HepG2 (cell line): Measurements from ENCODE around the gene ZPR1. TPM values are rescaled to one million over a fixed set of nuclear protein-coding genes. Genes with fewer than 3 reads are reported as not detected.
"Not testable (repeated sequence)": the region's sequence is repeated elsewhere in the genome, so short reads cannot be mapped to it uniquely, and the experiment has no call there.

ENCODE experiments used
- ATAC-seq: fragments of 200-7000 bp; cut with Tn5 transposase; 3 replicates; pipeline ENCODE4 v1.9.1; 2020; ENCODE audit warnings: mild to moderate bottlenecking, moderate library complexity
- BruUV-seq: library from RNA; stranded (reverse); fragments of 400-500 nt; replicated peaks from 2 replicates; lab custom pipeline; 2021; lab: Mats Ljungman, UMichigan
- CTCF ChIA-PET: fragments of 300-600 bp; formaldehyde crosslinking; extraction: SDS; loops from one replicate; lab custom pipeline; 2021; ENCODE audit warnings: low total read pairs, inconsistent platforms, low intra/inter-chr PET ratio; lab: Yijun Ruan, JAX
- POLR2A ChIA-PET: fragments of 350-600 bp; sonication (Branson Sonifier 250); formaldehyde crosslinking; loops from one replicate; lab custom pipeline; 2020; ENCODE audit warnings: antibody characterized with exemption, inconsistent platforms; lab: Yijun Ruan, JAX
- DNase-seq: peaks from one replicate; pipeline ENCODE4 v3.0.0-alpha.2; 2015; ENCODE audit warnings: low spot score
- FAIRE-seq: peaks from 3 replicates; lab custom pipeline; 2011; peaks lifted over from hg19 to GRCh38; lab: Jason Lieb, UNC
- H2AFZ ChIP-seq: one replicate; pipeline ENCODE4 v1.6.1; 2011; ENCODE audit warnings: low read length, inconsistent platforms
- H3K27ac ChIP-seq: fragments of 300-600 bp; 3 replicates; pipeline ENCODE4 v1.8.0; 2011; ENCODE audit warnings: mixed run types, mild to moderate bottlenecking, mixed read lengths, low read length, inconsistent platforms; ENCODE audit not compliant: insufficient read depth; ENCODE audit errors: extremely low read length
- H3K27me3 ChIP-seq, 2 experiments: fragments of 200-600 bp in 1 of 2; 2 replicates in 1 of 2; 3 replicates in 1 of 2; pipeline versions ENCODE4 v1.6.0 to v1.8.0; 2011; ENCODE audit warnings: low read length in 2 of 2, mild to moderate bottlenecking in 2 of 2, moderate library complexity in 2 of 2, inconsistent platforms in 1 of 2; ENCODE audit not compliant: insufficient read depth in 2 of 2, control insufficient read depth in 1 of 2
- H3K36me3 ChIP-seq, 2 experiments: fragments of 200-600 bp in 1 of 2; replicated peaks in 1 of 2; 2 replicates in 1 of 2; 3 replicates in 1 of 2; pipeline versions ENCODE4 v1.5.1 to v1.8.0; 2011; ENCODE audit warnings: low read length in 2 of 2, inconsistent platforms in 1 of 2; ENCODE audit not compliant: insufficient read depth in 2 of 2, control insufficient read depth in 1 of 2
- H3K4me1 ChIP-seq: 2 replicates; pipeline ENCODE4 v1.5.1; 2012; ENCODE audit warnings: low read length, inconsistent platforms; ENCODE audit not compliant: insufficient read depth
- H3K4me2 ChIP-seq: 2 replicates; pipeline ENCODE4 v1.6.0; 2011; ENCODE audit warnings: low read depth, low read length, inconsistent platforms
- H3K4me3 ChIP-seq, 3 experiments: fragments of 200-600 bp in 1 of 3; sonication (generic), shearing (Covaris generic) in 1 of 3; replicated peaks in 1 of 3; 2 replicates each; pipeline ENCODE4 v1.5.1; 2011 to 2016; ENCODE audit warnings: low read length in 3 of 3, inconsistent platforms in 2 of 3, low read depth in 2 of 3, mild to moderate bottlenecking in 2 of 3, control low read depth in 1 of 3, mixed read lengths in 1 of 3; ENCODE audit not compliant: insufficient read depth in 1 of 3
- H3K79me2 ChIP-seq: one replicate; pipeline ENCODE4 v1.6.1; 2011; ENCODE audit warnings: low read length, inconsistent platforms; ENCODE audit not compliant: insufficient read depth
- H3K9ac ChIP-seq: 2 replicates; pipeline ENCODE4 v1.6.0; 2011; ENCODE audit warnings: mild to moderate bottlenecking, low read depth, low read length, inconsistent platforms; ENCODE audit not compliant: insufficient read depth
- H3K9me3 ChIP-seq: 2 replicates; pipeline ENCODE4 v1.5.1; 2012; ENCODE audit warnings: mild to moderate bottlenecking, low read length
- H4K20me1 ChIP-seq: 2 replicates; pipeline ENCODE4 v1.6.0; 2011; ENCODE audit warnings: inconsistent platforms, mild to moderate bottlenecking, low read length, moderate library complexity; ENCODE audit not compliant: insufficient read depth
- AGO1 ChIP-seq: fragments of 200-400 bp; formaldehyde crosslinking; IDR thresholded peaks from 2 replicates; pipeline ENCODE4 v1.6.1; 2017; ENCODE audit warnings: mild to moderate bottlenecking, low read depth, low read length, moderate library complexity; ENCODE audit not compliant: poor library complexity, severe bottlenecking
- AGO2 ChIP-seq: fragments of 200-400 bp; formaldehyde crosslinking; optimal IDR thresholded peaks from 2 replicates; pipeline ENCODE3; 2017; ENCODE audit warnings: mild to moderate bottlenecking, low read depth, low read length, moderate library complexity
- ATF7 ChIP-seq, 2 experiments: fragments of 450-650 bp in 1 of 2; sonication (generic) in 1 of 2; formaldehyde crosslinking in 1 of 2; IDR thresholded peaks; 2 replicates each; pipeline versions ENCODE4 v1.4.0 to v1.6.1; 2016 to 2020; ENCODE audit warnings: antibody characterized with exemption in 1 of 2, mild to moderate bottlenecking in 1 of 2, missing genetic modification reagents in 1 of 2
- FIP1L1 ChIP-seq: fragments of 200-400 bp; formaldehyde crosslinking; IDR thresholded peaks from 2 replicates; pipeline ENCODE4 v1.6.1; 2018; ENCODE audit warnings: low read depth, mild to moderate bottlenecking, low read length, moderate library complexity, borderline replicate concordance; ENCODE audit not compliant: insufficient read depth
- FOXC1 ChIP-seq: sonication (generic); formaldehyde crosslinking; IDR thresholded peaks from 2 replicates; pipeline ENCODE4 v1.8.0; 2022; ENCODE audit warnings: mild to moderate bottlenecking, missing genetic modification reagents, borderline replicate concordance
- HNRNPL ChIP-seq: fragments of 200-400 bp; formaldehyde crosslinking; IDR thresholded peaks from 2 replicates; pipeline ENCODE4 v1.6.1; 2017; ENCODE audit warnings: mild to moderate bottlenecking, low read depth, low read length
- HOXA3 ChIP-seq: sonication (generic); formaldehyde crosslinking; IDR thresholded peaks from 2 replicates; pipeline ENCODE4 v1.5.0; 2020; ENCODE audit warnings: missing genetic modification reagents
- IRX3 ChIP-seq: sonication (generic); formaldehyde crosslinking; IDR thresholded peaks from 2 replicates; pipeline ENCODE4 v1.8.1; 2023; ENCODE audit warnings: mild to moderate bottlenecking, low read depth, missing genetic modification reagents, borderline replicate concordance
- PAF1 ChIP-seq: IDR thresholded peaks from 2 replicates; pipeline ENCODE4 v1.6.1; 2016; ENCODE audit warnings: missing genetic modification reagents, missing compliant biosample characterization
- POLR2G ChIP-seq: fragments of 200-400 bp; formaldehyde crosslinking; IDR thresholded peaks from 2 replicates; pipeline ENCODE4 v1.6.1; 2018; ENCODE audit warnings: mild to moderate bottlenecking, low read depth, low read length, moderate library complexity
- RBFOX2 ChIP-seq: fragments of 200-400 bp; formaldehyde crosslinking; IDR thresholded peaks from 2 replicates; pipeline ENCODE4 v1.6.1; 2017; ENCODE audit warnings: low read depth, mild to moderate bottlenecking, low read length
- SP140L ChIP-seq: sonication (generic); formaldehyde crosslinking; IDR thresholded peaks from 2 replicates; pipeline ENCODE4 v1.4.0; 2020; ENCODE audit warnings: missing genetic modification reagents, borderline replicate concordance
- SSRP1 ChIP-seq: IDR thresholded peaks from 2 replicates; pipeline ENCODE4 v1.6.1; 2016; ENCODE audit warnings: control low read depth
- TFDP1 ChIP-seq: IDR thresholded peaks from 2 replicates; pipeline ENCODE4 v1.6.1; 2016; ENCODE audit warnings: missing compliant biosample characterization, missing genetic modification reagents, borderline replicate concordance
- ZBTB38 ChIP-seq: sonication (generic); formaldehyde crosslinking; IDR thresholded peaks from 2 replicates; pipeline ENCODE4 v1.5.1; 2020; ENCODE audit warnings: mild to moderate bottlenecking, missing genetic modification reagents
- ZC3H13 ChIP-seq: sonication (generic); formaldehyde crosslinking; IDR thresholded peaks from 2 replicates; pipeline ENCODE4 v1.8.1; 2023; ENCODE audit warnings: mild to moderate bottlenecking, missing genetic modification reagents, moderate library complexity
- ZC3H4 ChIP-seq: sonication (generic); formaldehyde crosslinking; IDR thresholded peaks from 2 replicates; pipeline ENCODE4 v1.4.0; 2020; ENCODE audit warnings: missing genetic modification reagents, borderline replicate concordance
- ZFP82 ChIP-seq: sonication (generic); formaldehyde crosslinking; IDR thresholded peaks from 2 replicates; pipeline ENCODE4 v1.5.1; 2020; ENCODE audit warnings: mild to moderate bottlenecking, missing genetic modification reagents, borderline replicate concordance
- ZNF205 ChIP-seq: IDR thresholded peaks from 2 replicates; pipeline ENCODE4 v1.6.1; 2018; ENCODE audit warnings: missing biosample characterization, missing genetic modification reagents
- ZNF234 ChIP-seq: sonication (generic); formaldehyde crosslinking; conservative IDR thresholded peaks from 2 replicates; pipeline ENCODE4 v1.5.1; 2020; ENCODE audit warnings: mild to moderate bottlenecking, missing genetic modification reagents
- ZNF362 ChIP-seq: sonication (generic); formaldehyde crosslinking; IDR thresholded peaks from 2 replicates; pipeline ENCODE4 v1.4.0; 2020; ENCODE audit warnings: missing genetic modification reagents, mild to moderate bottlenecking, borderline replicate concordance
- WGBS: methylation state at CpG from one replicate; pipeline ENCODE4 v1.1.6; 2017; ENCODE audit warnings: low lambda C conversion rate; 5-methylcytosine and 5-hydroxymethylcytosine counted together
- in situ Hi-C: cut with HindIII; loops from 2 replicates; pipeline ENCODE4 v1.10.0; 2017; ENCODE audit warnings: low pct_unique_long_range_greater_than_20kb; ENCODE audit not compliant: extremely low pct_ligation_motif_present
- intact Hi-C: fragments of 100-400 bp; cut with micrococcal nuclease; formaldehyde crosslinking; loops from one replicate; pipeline ENCODE4 v1.10.0; 2022; ENCODE audit not compliant: unreplicated experiment
- polyA plus RNA-seq, 8 experiments: library from polyadenylated mRNA; depleted of rRNA in 3 of 8; stranded (reverse) in 7 of 8; unstranded in 1 of 8; fragments of >200 nt; fragmentation: Illumina TruSeq in 4 of 8; extraction: Trizol in 4 of 8; gene quantifications; 2 replicates each; pipeline versions ENCODE4 v1.2.1 to v1.2.3, GENCODE V29; 2011 to 2016; ENCODE audit warnings: low read depth in 4 of 8, missing spikeins in 1 of 8, mixed read lengths in 1 of 8; ENCODE audit not compliant: insufficient read depth in 1 of 8
- total RNA-seq, 5 experiments: library from RNA; depleted of rRNA; stranded (reverse); fragments of >200 nt; fragmentation: Illumina TruSeq; extraction: Trizol; gene quantifications; 2 replicates each; pipeline ENCODE4 v1.2.3, GENCODE V29; 2016; ENCODE audit warnings: low read depth in 1 of 5

The ZPR1 gene
- total and polyA plus RNA-seq, 2 of the 13 experiments (the other 11 are each of a cell fraction or from before 2014, with no cell fraction given), result 40.0 to 79.3 TPM

DNA sequence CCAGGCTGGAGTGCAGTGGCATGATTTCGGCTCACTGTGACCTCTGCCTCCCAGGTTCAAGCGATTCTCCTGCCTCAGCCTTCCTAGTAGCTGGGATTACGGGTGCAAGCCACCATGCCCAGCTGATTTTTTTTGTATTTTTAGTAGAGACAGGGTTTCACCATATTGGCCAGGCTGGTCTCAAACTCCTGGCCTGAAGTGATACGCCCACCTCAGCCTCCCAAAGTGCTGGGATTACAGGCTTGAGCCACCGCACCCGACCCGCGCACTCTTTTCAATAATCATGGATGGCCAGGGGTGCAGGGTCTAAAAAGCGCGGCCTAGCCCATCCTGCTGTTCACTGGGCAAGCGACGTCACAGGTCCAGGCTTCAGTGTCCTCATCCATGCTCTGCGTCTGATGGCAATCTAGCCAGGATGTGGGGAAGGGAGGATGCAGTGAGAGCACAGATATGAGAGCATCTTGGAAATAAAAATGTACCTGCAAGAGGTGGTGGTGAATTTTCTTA, 46.8 kb upstream of the ZPR1 start:
- in situ Hi-C loops, result loop anchor here (5.0 kb wide), 1 partner anchor 42 kb away; the partner anchor contains the start of gene APOA5
- not testable (repeated sequence) for DNase-seq; ATAC-seq; TF ChIP-seq ATF7 (CRISPR knock-in tag; IDR thresholded peaks at IDR 0.05)
- peak; percentile 39; the same call in 1 of the 2 replicates for TF ChIP-seq ZBTB38 (CRISPR knock-in tag)
- TF ChIP-seq TFDP1, result 0 out of 2 replicates have a peak, but pooled peaks have one; percentile 22
- 0 out of 2 replicates have a peak, but pooled peaks have one; percentile 10 for TF ChIP-seq FIP1L1
- peak; percentile 57; the same call in 1 of the 2 replicates for TF ChIP-seq POLR2G
- TF ChIP-seq HOXA3 (CRISPR knock-in tag), result 0 out of 2 replicates have a peak, but pooled peaks have one; percentile 4
- peak; percentile 7; the same call in 1 of the 2 replicates for TF ChIP-seq SP140L
- peak; percentile 21; the same call in 1 of the 2 replicates for TF ChIP-seq IRX3
- TF ChIP-seq ATF7 (IDR thresholded peaks at IDR 0.05), result peak; percentile 39; the same call in 1 of the 2 replicates
- peak; percentile 9; the same call in 1 of the 2 replicates for TF ChIP-seq ZNF205 (CRISPR knock-in tag)
- TF ChIP-seq ZFP82 (CRISPR knock-in tag), result peak; percentile 63; the same call in 1 of the 2 replicates
- 0 out of 2 replicates have a peak, but pooled peaks have one; percentile 13 for TF ChIP-seq FOXC1 (CRISPR knock-in tag)
- TF ChIP-seq ZNF234, result 0 out of 2 replicates have a peak, but pooled peaks have one; percentile 69
- TF ChIP-seq ZC3H4 (CRISPR knock-in tag), result peak; percentile 89; the same call in 1 of the 2 replicates
- TF ChIP-seq AGO2, result peak; percentile 94
- peak; percentile 4; the same call in 1 of the 2 replicates for TF ChIP-seq HNRNPL
- TF ChIP-seq ZNF362 (CRISPR knock-in tag), result peak; percentile 51; the same call in 1 of the 2 replicates
- TF ChIP-seq PAF1 (CRISPR knock-in tag), result peak; percentile 94; the same call in 1 of the 2 replicates
- peak; percentile 87 for TF ChIP-seq SSRP1
- peak; percentile 95 for TF ChIP-seq AGO1
- peak; percentile 2; the same call in 1 of the 2 replicates for TF ChIP-seq RBFOX2
- peak; percentile 72 for TF ChIP-seq ZC3H13

More for the DNA sequence above, 46.8 kb upstream of the ZPR1 start:
- Histone ChIP-seq H3K4me1 (peaks cover 87% of the 10 kb centered on the region), H3K79me2 (peaks cover 52% of the 10 kb centered on the region), H3K27ac (peak overlapping the region; percentile 99), H3K4me3 (peak overlapping the region in 2 of 3 experiments; percentile 92 to 95; a peak in 3 of 6 replicates), H3K4me2 (peak overlapping the region; percentile 92), H3K9ac (peak overlapping the region; percentile 27; the same call in 1 of the 2 replicates)
- BruUV-seq, H2AFZ ChIP-seq, H4K20me1 ChIP-seq, H3K27me3 ChIP-seq, H3K36me3 ChIP-seq, H3K9me3 ChIP-seq, FAIRE-seq, intact Hi-C loops: not testable (repeated sequence)
- ChIA-PET POLR2A (interaction anchor here (0.7 to 18.4 kb wide), 11 partner anchors 8 to 310 kb away, joined by 3 to 1365 read pairs (median 35); partner anchors contain the start of genes APOA4, APOA5, APOC3 and BUD13), CTCF (interaction anchor here (2.2 kb wide), 1 partner anchor 43 kb away, joined by 23 read pairs; the partner anchor contains the start of gene APOA5)
- WGBS, result 52% methylated on average over 13 of the region's 13 CpGs
